ENCODE results near the gene ITCH. TPM values are rescaled to one million over a fixed set of nuclear protein-coding genes. Genes with fewer than 3 reads are reported as not detected.
"Not testable (repeated sequence)": the region's sequence is repeated elsewhere in the genome, so short reads cannot be mapped to it uniquely, and the experiment has no call there.

ITCH gene
- polyA plus RNA-seq, 1 donor = 33.3 TPM

GRCh38 chr20:34330861-34331544 is 32.1 kb upstream of the ITCH start:
- peaks cover 20% of the 10 kb centered on the region for H3K4me1 ChIP-seq (ENCODE audit: control insufficient read depth, insufficient read depth, low read length)
- H3K36me3 ChIP-seq (ENCODE audit: control insufficient read depth, insufficient read depth, low read length); H3K27me3 ChIP-seq (ENCODE audit: control insufficient read depth, insufficient read depth, low read length); H3K4me3 ChIP-seq (ENCODE audit: low read length); H3K9me3 ChIP-seq (ENCODE audit: control insufficient read depth, low read depth, low read length): not testable (repeated sequence)
- peak in 1 of 2 donors; percentile 54 for DNase-seq
- H3K27ac ChIP-seq (ENCODE audit: low read length) = peak overlapping the region; percentile 80
- no CpG with 5 or more reads among the region's 15 CpGs for WGBS (ENCODE audit: insufficient coverage, low lambda C conversion rate)

GRCh38 chr20:34331838-34332237 is 31.2 kb upstream of the ITCH start:
- 94% methylated on average over 3 of the region's 7 CpGs for WGBS (ENCODE audit: insufficient coverage, low lambda C conversion rate)

GRCh38 chr20:34332262-34332920 is 30.7 kb upstream of the ITCH start:
- Histone ChIP-seq H3K36me3 (ENCODE audit: control insufficient read depth, insufficient read depth, low read length) (no peaks in the 10 kb centered on the region), H3K9me3 (ENCODE audit: control insufficient read depth, low read depth, low read length) (no peaks in the 10 kb centered on the region), H3K4me1 (ENCODE audit: control insufficient read depth, insufficient read depth, low read length) (peaks cover 20% of the 10 kb centered on the region), H3K27me3 (ENCODE audit: control insufficient read depth, insufficient read depth, low read length) (no peaks in the 10 kb centered on the region), H3K27ac (ENCODE audit: low read length) (no peak overlapping the region), H3K4me3 (ENCODE audit: low read length) (no peak overlapping the region)
- WGBS (ENCODE audit: insufficient coverage, low lambda C conversion rate) = no CpG with 5 or more reads among the region's 19 CpGs
- no peak for DNase-seq

More at GRCh38 chr20:34331838-34332237, 31.2 kb upstream of the ITCH start:
- no peak for DNase-seq
- no peaks in the 10 kb centered on the region for H3K27me3 ChIP-seq (ENCODE audit: control insufficient read depth, insufficient read depth, low read length)
- H3K36me3 ChIP-seq (ENCODE audit: control insufficient read depth, insufficient read depth, low read length) = no peaks in the 10 kb centered on the region
- H3K27ac ChIP-seq (ENCODE audit: low read length) = no peak overlapping the region
- H3K4me1 ChIP-seq (ENCODE audit: control insufficient read depth, insufficient read depth, low read length) = peaks cover 20% of the 10 kb centered on the region
- no peak overlapping the region for H3K4me3 ChIP-seq (ENCODE audit: low read length)
- no peaks in the 10 kb centered on the region for H3K9me3 ChIP-seq (ENCODE audit: control insufficient read depth, low read depth, low read length)

GRCh38 chr20:34333786-34334185 is 29.3 kb upstream of the ITCH start:
- 100% methylated on average over 1 of the region's 4 CpGs for WGBS (ENCODE audit: insufficient coverage, low lambda C conversion rate)
- Histone ChIP-seq H3K9me3 (ENCODE audit: control insufficient read depth, low read depth, low read length) (no peaks in the 10 kb centered on the region), H3K4me3 (ENCODE audit: low read length) (no peak overlapping the region), H3K36me3 (ENCODE audit: control insufficient read depth, insufficient read depth, low read length) (no peaks in the 10 kb centered on the region), H3K4me1 (ENCODE audit: control insufficient read depth, insufficient read depth, low read length) (peaks cover 20% of the 10 kb centered on the region), H3K27me3 (ENCODE audit: control insufficient read depth, insufficient read depth, low read length) (no peaks in the 10 kb centered on the region), H3K27ac (ENCODE audit: low read length) (no peak overlapping the region)
- DNase-seq = peak in 1 of 2 donors; percentile 38

GRCh38 chr20:34334654-34335407 is 28.2 kb upstream of the ITCH start:
- Histone ChIP-seq H3K9me3 (ENCODE audit: control insufficient read depth, low read depth, low read length) (no peaks in the 10 kb centered on the region), H3K27me3 (ENCODE audit: control insufficient read depth, insufficient read depth, low read length) (no peaks in the 10 kb centered on the region), H3K4me1 (ENCODE audit: control insufficient read depth, insufficient read depth, low read length) (peaks cover 20% of the 10 kb centered on the region), H3K4me3 (ENCODE audit: low read length) (no peak overlapping the region), H3K27ac (ENCODE audit: low read length) (no peak overlapping the region), H3K36me3 (ENCODE audit: control insufficient read depth, insufficient read depth, low read length) (no peaks in the 10 kb centered on the region)
- DNase-seq = peak in 1 of 2 donors; percentile 39
- no CpG with 5 or more reads among the region's 5 CpGs for WGBS (ENCODE audit: insufficient coverage, low lambda C conversion rate)

GRCh38 chr20:34337544-34337943 is 25.5 kb upstream of the ITCH start:
- WGBS (ENCODE audit: insufficient coverage, low lambda C conversion rate) = no CpG with 5 or more reads among the region's 1 CpG
- Histone ChIP-seq H3K27ac (ENCODE audit: low read length) (no peak overlapping the region), H3K27me3 (ENCODE audit: control insufficient read depth, insufficient read depth, low read length) (no peaks in the 10 kb centered on the region)

GRCh38 chr20:34337982-34338726 is 24.9 kb upstream of the ITCH start:
- Histone ChIP-seq H3K4me1 (ENCODE audit: control insufficient read depth, insufficient read depth, low read length) (peaks cover 12% of the 10 kb centered on the region), H3K27ac (ENCODE audit: low read length) (no peak overlapping the region), H3K4me3 (ENCODE audit: low read length) (no peak overlapping the region), H3K9me3 (ENCODE audit: control insufficient read depth, low read depth, low read length) (no peaks in the 10 kb centered on the region), H3K36me3 (ENCODE audit: control insufficient read depth, insufficient read depth, low read length) (no peaks in the 10 kb centered on the region), H3K27me3 (ENCODE audit: control insufficient read depth, insufficient read depth, low read length) (no peaks in the 10 kb centered on the region)
- 100% methylated on average over 2 of the region's 15 CpGs for WGBS (ENCODE audit: insufficient coverage, low lambda C conversion rate)
- DNase-seq = no peak

More at GRCh38 chr20:34337544-34337943, 25.5 kb upstream of the ITCH start:
- DNase-seq = no peak
- no peaks in the 10 kb centered on the region for H3K9me3 ChIP-seq (ENCODE audit: control insufficient read depth, low read depth, low read length)
- H3K4me3 ChIP-seq (ENCODE audit: low read length) = no peak overlapping the region
- no peaks in the 10 kb centered on the region for H3K36me3 ChIP-seq (ENCODE audit: control insufficient read depth, insufficient read depth, low read length)
- H3K4me1 ChIP-seq (ENCODE audit: control insufficient read depth, insufficient read depth, low read length) = peaks cover 12% of the 10 kb centered on the region

- not testable (repeated sequence) for H3K27ac ChIP-seq (ENCODE audit: low read length); H3K9me3 ChIP-seq (ENCODE audit: control insufficient read depth, low read depth, low read length); DNase-seq; H3K36me3 ChIP-seq (ENCODE audit: control insufficient read depth, insufficient read depth, low read length); H3K4me3 ChIP-seq (ENCODE audit: low read length); H3K27me3 ChIP-seq (ENCODE audit: control insufficient read depth, insufficient read depth, low read length)
- no CpG with 5 or more reads among the region's 10 CpGs for WGBS (ENCODE audit: insufficient coverage, low lambda C conversion rate)
- H3K4me1 ChIP-seq (ENCODE audit: control insufficient read depth, insufficient read depth, low read length) = peaks cover 23% of the 10 kb centered on the region
Observed at GRCh38 chr20:34340726-34341125, 22.3 kb upstream of the ITCH start.

- H3K9me3 ChIP-seq (ENCODE audit: control insufficient read depth, low read depth, low read length); H3K27me3 ChIP-seq (ENCODE audit: control insufficient read depth, insufficient read depth, low read length); H3K27ac ChIP-seq (ENCODE audit: low read length); DNase-seq; H3K36me3 ChIP-seq (ENCODE audit: control insufficient read depth, insufficient read depth, low read length); H3K4me3 ChIP-seq (ENCODE audit: low read length): not testable (repeated sequence)
- peaks cover 23% of the 10 kb centered on the region for H3K4me1 ChIP-seq (ENCODE audit: control insufficient read depth, insufficient read depth, low read length)
- WGBS (ENCODE audit: insufficient coverage, low lambda C conversion rate) = 100% methylated on average over 1 of the region's 9 CpGs
Observed at GRCh38 chr20:34341199-34341598, 21.9 kb upstream of the ITCH start.
